Psoas muscle (tissue), 8 donors: Measurements from ENCODE around the gene OPRL1. TPM values are rescaled to one million over a fixed set of nuclear protein-coding genes. Genes with fewer than 3 reads are reported as not detected.

Source experiments
- ATAC-seq, 4 donors: fragments of 200-7000 bp; cut with Tn5 transposase; one replicate each; pipeline ENCODE4 v1.9.1; 2020; ENCODE audit warnings: moderate library complexity in 3 of 4, mild to moderate bottlenecking in 2 of 4
- DNase-seq, 2 donors: peaks; one replicate each; pipeline ENCODE4 v3.0.0-alpha.2; 2020
- H3K27ac ChIP-seq: fragments of 200-600 bp; one replicate; pipeline ENCODE4 v1.8.0; 2022
- H3K27me3 ChIP-seq, 3 donors: fragments of 200-600 bp in 1 of 3; one replicate each; pipeline versions ENCODE4 v1.6.1 to v1.8.0; 2013 to 2022; ENCODE audit warnings: low read length in 2 of 3, mild to moderate bottlenecking in 2 of 3, moderate library complexity in 1 of 3; ENCODE audit not compliant: insufficient read depth in 3 of 3
- H3K36me3 ChIP-seq, 2 donors: fragments of 200-600 bp in 1 of 2; one replicate each; pipeline versions ENCODE4 v1.6.1 to v1.8.0; 2013 to 2022; ENCODE audit warnings: low read depth in 1 of 2, mild to moderate bottlenecking in 1 of 2, moderate library complexity in 1 of 2; ENCODE audit not compliant: insufficient read depth in 1 of 2
- H3K4me1 ChIP-seq: fragments of 200-600 bp; one replicate; pipeline ENCODE4 v1.8.0; 2022
- H3K4me3 ChIP-seq: fragments of 200-600 bp; one replicate; pipeline ENCODE4 v1.8.0; 2022; ENCODE audit warnings: mild to moderate bottlenecking
- H3K9me3 ChIP-seq: fragments of 200-600 bp; one replicate; pipeline ENCODE4 v1.8.0; 2022
- CTCF ChIP-seq: fragments of 200-600 bp; IDR thresholded peaks from one replicate; pipeline ENCODE4 v1.8.0; 2022; ENCODE audit warnings: antibody characterized with exemption
- WGBS, 3 donors: extraction: QIAGEN DNeasy Blood & Tissue Kit; methylation state at CpG; one replicate each; pipeline versions ENCODE4 v1.1.6 to v1.1.7; 2013; 5-methylcytosine and 5-hydroxymethylcytosine counted together
- intact Hi-C, 2 donors: fragments of 100-400 bp; cut with DNase I; formaldehyde crosslinking; loops; one replicate each; pipeline versions ENCODE4 v1.11.0 to v1.14.2; 2022
- polyA plus RNA-seq, 3 donors: library from polyadenylated mRNA; stranded (reverse); fragments of 200-250 nt; gene quantifications; one replicate each; pipeline ENCODE4 v1.2.3, GENCODE V29; 2013
- total RNA-seq, 4 donors: library from RNA; stranded (reverse); fragmentation: NEBNext Ultra II Directional in 2 of 4; extraction: Animal tissue kit (Norgen Biotek cat#: 25700) in 2 of 4; gene quantifications; one replicate each; pipeline versions ENCODE4 v1.2.1 to v1.2.4, GENCODE V29; 2021 to 2023
- donor health status: healthy with polysubstance abuse.
- donor health status: DM: no; HTN: no; CAD: no; lungs with moderate emphysema.
- donor health status: Bipolar disorder and iron deficiency.
- donor health status: healthy.
- donor health status: DM: yes; HTN: yes; CAD: no.
- donor health status: DM: no; HTN: no; CAD: no.
- donor health status: DM: no; HTN: no; CAD: no.
- donor health status: DM: yes; HTN: yes; CAD: no.

OPRL1 gene
- total and polyA plus RNA-seq, 7 donors, result 0.03 to 0.94 (median 0.17) TPM

- no peak for ATAC-seq
- DNase-seq, result no peak
Observed at GRCh38 chr20:64136004-64136710, 56.3 kb downstream of the OPRL1 start.

GRCh38 chr20:64137598-64138031 lies 57.7 kb downstream of the OPRL1 start:
- Histone ChIP-seq H3K36me3 (no peaks in the 10 kb centered on the region), H3K27me3 (peaks cover 0 to 14% (median 6%) of the 10 kb centered on the region in 3 donors), H3K27ac (no peak overlapping the region), H3K4me3 (no peak overlapping the region), H3K4me1 (no peaks in the 10 kb centered on the region), H3K9me3 (no peaks in the 10 kb centered on the region)
- DNase-seq, result no peak
- TF ChIP-seq CTCF, result no peak
- intact Hi-C loops, result no loop called here
- WGBS, 3 donors, result 58 to 69% (median 62%) methylated on average over 6 of the region's 6 CpGs
- no peak for ATAC-seq

More at GRCh38 chr20:64136004-64136710, 56.3 kb downstream of the OPRL1 start:
- no peak for TF ChIP-seq CTCF
- WGBS, 3 donors, result 74 to 78% (median 76%) methylated on average over 31 to 32 of the region's 32 CpGs
- Histone ChIP-seq H3K36me3 (no peaks in the 10 kb centered on the region), H3K27ac (no peak overlapping the region), H3K9me3 (no peaks in the 10 kb centered on the region), H3K27me3 (peaks cover 0 to 6% (median 4%) of the 10 kb centered on the region in 3 donors), H3K4me1 (no peaks in the 10 kb centered on the region), H3K4me3 (no peak overlapping the region)
- intact Hi-C loops, result no loop called here

- intact Hi-C loops, result no loop called here
- Histone ChIP-seq H3K27ac (no peak overlapping the region), H3K4me1 (no peaks in the 10 kb centered on the region), H3K4me3 (no peak overlapping the region), H3K9me3 (no peaks in the 10 kb centered on the region), H3K27me3 (peaks cover 0 to 14% (median 9%) of the 10 kb centered on the region in 3 donors), H3K36me3 (no peaks in the 10 kb centered on the region)
- DNase-seq (no peak), ATAC-seq (no peak)
- WGBS, 3 donors, result 71 to 78% (median 75%) methylated on average over 18 of the region's 18 CpGs
- TF ChIP-seq CTCF, result no peak
Observed at GRCh38 chr20:64138276-64138815, 58.5 kb downstream of the OPRL1 start.

GRCh38 chr20:64139199-64140060 lies 59.5 kb downstream of the OPRL1 start:
- TF ChIP-seq CTCF, result no peak
- no peak for DNase-seq
- Histone ChIP-seq H3K36me3 (no peaks in the 10 kb centered on the region), H3K27ac (no peak overlapping the region), H3K4me1 (no peaks in the 10 kb centered on the region), H3K27me3 (peaks cover 0 to 11% (median 8%) of the 10 kb centered on the region in 3 donors), H3K4me3 (no peak overlapping the region), H3K9me3 (no peaks in the 10 kb centered on the region)
- intact Hi-C loops, result no loop called here
- WGBS, 3 donors, result 76 to 81% (median 78%) methylated on average over 21 of the region's 21 CpGs
- ATAC-seq, result no peak
